ENCODE results near the gene PTPRC.

PTPRC gene

DNA sequence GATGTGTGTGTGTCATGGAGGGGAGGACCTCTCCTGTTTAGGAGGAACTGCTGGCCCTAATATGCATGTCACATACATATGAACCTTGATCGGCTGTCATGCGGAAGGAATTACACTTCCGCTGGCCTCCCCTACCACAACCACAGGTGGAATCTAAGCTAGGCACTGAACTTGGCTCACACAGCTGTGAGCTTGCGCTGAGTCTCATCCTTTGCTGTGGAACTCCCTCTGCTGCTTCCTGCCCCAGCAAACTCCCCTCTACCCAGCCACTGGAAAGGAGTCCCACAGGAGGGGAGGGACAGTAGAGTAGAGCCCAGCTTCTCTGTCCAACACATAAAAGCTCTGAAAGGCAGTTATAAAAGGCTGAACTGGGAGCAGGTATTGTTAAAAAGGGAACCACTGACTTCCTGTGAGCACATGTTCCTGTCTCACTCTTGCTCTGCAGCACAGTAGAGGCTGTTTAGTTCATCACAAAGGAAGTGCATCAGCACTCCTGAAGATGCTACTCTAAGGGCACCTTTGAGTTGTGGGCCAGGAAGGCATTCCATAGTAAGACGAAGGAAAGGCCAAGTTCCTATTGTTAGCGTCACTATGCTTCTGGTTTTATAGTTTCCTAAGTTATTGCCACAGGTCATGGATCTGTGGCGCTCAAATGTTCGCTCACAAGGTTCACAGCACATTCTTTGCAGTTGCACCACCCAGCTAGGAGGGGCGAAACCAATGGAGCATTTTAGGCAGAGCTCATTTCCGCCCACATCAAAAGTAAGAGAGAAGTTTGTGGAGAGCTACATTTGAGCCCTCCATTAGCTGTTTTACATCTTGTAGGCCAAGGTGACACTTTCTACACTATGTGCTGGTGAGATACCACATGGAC lies 17.7 kb upstream of the PTPRC start:
- no peak for DNase-seq

DNA sequence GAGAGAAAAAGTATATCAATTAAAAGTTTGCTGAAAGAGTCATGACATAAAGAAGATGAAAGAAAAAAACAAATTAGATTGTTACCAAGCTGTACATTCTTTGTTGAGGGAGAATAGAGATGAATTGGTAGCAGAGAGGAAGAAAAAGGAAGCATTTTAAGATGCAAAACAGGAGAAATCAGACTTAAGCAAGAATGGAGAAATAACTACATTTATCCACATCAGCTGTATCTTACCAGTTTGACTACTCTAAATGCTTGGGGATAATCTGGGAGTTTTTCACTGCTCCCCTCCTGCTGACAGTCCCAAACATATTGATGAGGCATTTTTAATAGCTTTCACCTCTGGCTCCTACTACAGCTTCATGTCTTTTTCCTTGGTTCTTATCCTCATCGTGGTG lies 16.8 kb upstream of the PTPRC start:
- no peak for DNase-seq

DNA sequence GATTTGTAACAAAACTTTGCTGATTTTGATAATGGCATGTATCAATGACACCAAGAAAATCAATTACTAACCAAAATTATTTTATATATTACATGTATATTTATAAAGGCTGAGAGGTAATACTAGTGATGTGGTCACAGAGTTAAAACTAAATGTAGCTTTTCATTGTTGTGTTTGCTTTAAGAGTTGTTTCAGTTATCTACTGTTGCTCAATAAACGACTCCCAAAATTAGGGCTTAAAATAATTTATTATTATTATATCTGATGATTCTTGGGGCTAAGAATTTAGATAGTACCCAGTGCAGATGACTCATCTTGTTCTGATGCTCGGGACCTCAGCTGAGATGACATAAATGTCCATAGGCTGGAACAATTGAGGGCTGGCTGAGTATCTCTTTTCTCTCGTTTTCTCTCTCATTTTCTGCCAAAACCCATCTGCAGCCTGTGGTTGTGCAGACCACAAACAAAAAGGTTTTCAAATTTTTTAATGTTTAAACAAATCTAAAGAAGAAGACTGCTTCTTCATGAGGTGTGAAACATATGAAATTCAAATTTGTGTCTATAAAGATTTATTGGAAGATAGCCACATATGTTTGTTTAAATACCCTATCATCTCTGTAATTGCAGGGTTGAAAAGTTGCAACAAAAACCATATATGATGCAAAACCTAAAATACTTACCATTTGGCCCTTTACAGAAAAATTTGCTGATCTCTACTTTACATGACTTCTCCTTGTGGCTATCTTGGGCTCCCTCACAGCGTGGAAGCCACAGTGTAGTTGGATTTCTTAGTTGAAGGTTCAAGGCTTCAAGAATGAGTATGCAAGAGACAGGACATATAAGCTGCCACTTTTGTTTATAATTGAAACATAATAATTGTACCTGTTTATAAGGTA lies 14.8 kb upstream of the PTPRC start:
- no peak for DNase-seq

DNA sequence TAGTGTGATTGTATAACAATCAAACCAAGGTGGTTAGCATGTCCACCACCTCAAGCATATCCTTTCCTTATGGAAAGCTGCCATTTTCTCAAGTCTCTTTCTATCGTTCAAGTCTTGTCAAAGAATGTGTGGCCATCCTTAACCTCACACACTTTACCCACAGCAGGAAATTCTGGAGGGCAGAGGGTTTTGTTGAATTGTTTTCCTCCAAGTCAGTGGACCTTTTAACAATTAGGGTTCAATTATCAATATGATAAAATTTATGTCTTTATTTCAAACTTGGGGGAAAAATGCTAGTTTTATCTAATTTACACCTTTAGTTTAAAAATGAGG lies 14.2 kb upstream of the PTPRC start:
- no peak for DNase-seq

DNA sequence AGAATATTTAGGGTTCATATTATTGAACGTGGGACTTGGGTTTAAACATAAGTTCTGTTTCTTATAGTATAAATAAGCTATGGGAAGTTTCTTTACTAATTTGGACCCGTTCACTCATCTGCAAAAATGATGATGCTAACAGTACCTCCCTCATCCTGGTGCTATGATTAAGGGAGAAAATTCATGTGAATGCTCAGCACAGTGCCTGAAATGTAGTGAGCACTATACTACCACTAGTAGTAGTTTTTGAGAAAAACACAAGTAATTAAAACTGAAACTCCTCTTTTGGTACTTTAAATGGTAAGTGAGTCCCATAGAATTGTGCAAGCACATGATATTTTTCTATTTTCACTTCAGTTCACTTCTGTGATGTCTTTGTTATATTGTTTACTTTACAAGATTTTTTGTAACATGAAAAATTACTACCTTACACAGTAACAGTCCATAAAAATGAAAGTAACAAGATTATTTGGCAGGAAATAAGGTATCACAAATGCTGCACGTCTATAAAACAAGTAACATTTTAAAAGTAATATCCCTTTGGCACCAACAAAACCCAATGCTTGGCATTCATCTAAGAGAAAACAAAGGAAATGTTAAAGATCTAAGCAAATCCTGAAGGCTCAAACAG lies 11.3 kb upstream of the PTPRC start:
- DNase-seq = no peak

DNA sequence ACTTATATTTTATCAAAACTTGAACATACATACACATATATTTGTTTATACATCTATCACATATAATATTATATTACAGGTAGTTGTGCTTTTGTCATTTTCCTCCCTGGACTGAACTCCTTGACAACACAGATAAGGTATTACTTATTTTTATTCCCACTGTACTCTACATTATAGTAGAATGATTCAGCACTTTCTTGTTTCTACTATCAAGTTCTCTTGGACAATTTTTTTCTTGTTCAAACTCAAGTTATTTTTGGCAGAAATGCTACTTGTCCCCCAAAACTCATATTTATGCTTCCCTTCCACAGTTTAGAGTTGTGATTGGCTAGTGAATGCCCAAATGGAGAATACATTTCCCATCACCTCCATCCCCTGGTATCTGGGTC lies 10.8 kb upstream of the PTPRC start:
- no peak for DNase-seq

DNA sequence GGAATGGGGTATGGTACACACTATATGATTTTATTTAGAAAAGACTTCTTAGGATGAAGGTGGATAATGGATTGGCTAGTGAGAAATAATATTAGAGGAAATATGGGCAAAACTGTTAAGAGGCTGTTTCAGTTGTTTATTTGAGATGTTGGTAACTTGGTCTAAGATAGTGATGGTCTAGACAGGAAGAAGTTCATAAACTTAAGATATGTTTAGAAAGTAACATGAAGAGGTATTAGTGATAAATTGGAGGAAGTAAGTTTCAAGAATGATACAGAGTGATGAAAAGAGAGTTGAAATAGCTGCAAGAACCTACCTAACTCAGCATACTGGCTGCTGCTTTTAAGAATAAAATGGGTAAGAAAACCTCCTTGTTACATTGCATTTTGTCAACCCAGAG lies 9.2 kb upstream of the PTPRC start:
- no peak for DNase-seq

DNA sequence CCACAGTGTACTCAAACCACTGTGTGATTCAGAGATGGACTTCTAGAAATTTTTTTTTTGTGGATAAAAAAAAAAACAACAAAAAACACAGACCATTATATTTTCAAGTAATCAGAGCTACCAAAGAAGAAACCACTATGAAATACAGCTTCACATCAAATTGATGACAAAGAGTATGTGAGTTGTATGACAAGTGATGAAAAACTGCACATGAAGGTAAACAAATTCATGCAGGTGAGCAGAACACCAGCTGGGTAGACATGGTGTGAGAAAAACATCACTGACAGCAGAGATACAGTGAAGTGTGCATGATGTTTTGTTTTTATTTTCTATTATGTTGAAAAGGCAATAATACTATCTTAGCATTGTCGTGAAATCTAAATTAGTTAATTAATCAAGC lies 8.0 kb upstream of the PTPRC start:
- no peak for DNase-seq

DNA sequence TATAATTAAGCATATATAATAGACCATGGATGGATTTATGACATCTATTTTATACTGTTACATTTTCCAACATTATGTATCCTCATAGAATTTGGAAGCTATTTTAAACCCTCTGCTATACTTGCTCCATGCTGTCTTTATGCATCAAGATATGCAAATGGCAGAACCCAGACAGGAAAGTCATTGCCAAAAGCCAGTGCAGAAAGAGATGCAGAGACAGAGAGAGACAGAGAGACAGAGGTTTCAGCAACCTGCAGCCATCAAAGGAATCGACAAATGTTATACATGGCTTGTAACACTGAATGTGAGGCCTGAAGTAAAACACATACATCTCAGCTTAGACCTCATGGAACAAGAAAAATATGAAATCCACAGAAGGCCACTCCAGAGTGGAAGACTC lies 7.5 kb upstream of the PTPRC start:
- no peak for DNase-seq

DNA sequence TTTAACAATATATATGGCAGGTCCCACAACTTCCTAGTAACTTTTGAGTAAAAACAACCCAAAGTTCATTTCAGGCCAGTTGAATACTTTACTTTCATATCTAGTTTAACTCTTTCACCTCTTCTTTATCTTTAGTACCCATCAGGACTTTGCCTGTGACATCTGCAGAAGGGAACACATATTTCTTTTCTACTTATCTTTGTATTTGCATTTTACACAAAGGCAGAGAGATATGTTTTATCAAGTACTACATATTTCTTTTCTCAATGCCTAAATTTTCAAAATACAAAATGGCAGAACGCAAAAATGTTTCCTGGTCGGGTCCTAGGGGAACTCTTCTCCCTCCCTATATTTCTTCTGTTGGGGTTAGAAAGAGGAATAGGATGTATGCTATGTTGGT lies 6.8 kb upstream of the PTPRC start:
- no peak for DNase-seq

DNA sequence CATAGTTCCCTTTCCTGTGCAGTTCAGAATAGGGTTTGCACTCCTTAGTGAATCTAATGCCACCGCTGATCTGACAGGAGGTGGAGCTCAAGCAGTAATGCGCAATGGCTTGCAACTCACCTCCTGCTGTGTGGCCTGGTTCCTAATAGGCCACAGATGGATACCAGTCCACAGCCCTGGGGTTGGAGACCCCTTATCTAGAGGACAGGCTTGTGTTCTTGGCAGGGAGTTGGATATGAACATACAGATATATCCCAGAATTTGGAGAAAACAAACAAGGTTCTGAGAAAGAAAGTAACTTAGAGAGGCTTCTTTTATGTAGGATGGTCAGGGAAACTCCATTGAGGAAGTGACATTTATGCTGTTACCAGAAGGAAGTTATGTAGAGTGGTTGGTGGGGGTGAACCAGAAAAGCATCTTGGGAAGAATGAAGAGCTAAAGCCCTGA lies 5.1 kb upstream of the PTPRC start:
- peak in 2 of 56 donors; percentile 1 to 2 for DNase-seq

DNA sequence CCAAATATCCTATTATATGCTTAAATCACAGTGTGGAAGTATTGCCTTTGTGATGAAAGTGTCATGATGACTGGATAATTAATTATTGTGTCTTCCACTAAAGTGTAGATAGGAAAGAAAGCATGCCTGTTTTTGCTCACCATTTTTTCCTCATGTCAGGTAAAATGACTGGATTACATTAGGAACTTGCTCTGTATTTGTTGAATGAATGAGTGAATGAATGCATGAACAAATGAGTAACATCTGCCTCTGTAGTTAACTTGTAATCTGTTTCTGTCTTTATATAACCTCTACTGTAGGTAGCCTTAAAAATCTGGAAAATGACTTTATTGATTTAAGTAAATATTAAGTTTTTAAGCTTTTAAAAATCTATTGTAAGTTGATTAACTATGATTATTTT lies 2.9 kb upstream of the PTPRC start:
- DNase-seq = no peak

DNA sequence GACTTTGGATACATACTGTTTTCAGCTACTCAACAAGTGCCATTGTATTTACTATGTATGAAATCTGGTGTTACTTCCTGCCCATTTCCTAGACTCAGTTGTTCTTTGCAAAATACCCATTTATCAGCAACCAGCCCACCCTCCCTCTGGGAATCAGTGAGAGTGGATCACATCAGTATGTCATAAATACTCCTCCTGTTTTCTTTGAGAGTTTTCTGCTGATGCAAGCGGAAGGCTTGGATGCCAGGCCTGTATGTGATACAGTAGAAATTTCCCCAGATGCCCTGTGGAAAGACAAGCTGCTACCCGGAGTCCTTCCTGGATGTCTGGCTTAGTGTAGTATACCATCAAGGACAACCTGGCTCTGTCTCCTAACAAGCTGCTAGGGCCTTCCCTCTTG lies 2.4 kb upstream of the PTPRC start:
- DNase-seq = no peak

DNA sequence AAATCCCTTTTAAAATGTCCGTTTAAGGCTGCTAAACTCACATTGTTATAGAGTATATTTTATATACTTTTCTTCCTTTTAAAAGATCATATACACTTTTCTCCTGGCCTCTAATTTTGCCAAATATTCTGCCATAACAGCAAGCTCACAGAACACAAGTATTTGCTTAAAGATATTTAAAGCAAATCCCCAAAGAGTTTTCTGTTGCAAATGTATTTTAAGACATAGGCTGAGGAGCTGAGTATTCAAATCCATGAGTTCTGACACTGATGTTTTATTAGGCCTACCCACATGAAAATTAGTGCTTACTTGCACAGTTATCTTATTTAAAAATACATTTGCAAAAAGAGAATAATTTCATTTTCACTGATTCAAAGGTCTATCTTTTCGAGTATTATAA lies 1.7 kb upstream of the PTPRC start:
- no peak for DNase-seq

DNA sequence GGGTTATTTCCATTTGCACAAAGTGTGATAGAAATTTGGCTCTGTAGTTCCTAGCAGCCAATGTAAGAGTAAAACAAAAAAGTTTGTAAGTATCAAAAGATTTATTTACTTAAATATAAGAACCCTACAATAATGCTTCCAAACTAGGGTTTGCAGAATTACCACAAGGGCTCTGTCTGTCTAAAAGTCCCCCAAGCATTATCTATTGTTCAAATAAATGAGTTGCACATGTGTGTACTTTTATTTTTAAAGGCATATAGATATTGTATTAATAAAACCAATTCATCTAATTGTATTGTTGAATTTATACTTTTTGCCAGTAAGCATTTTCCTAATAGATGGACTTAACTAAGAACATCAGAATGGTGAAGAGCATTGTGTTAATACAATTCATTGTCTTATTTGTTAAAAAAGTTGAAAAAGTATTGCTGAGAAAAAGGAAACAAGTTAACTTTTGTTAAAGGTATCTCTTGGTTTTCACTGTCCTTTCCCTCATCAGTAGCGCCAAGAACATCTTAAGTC lies 863 bp upstream of the PTPRC start:
- DNase-seq = no peak

DNA sequence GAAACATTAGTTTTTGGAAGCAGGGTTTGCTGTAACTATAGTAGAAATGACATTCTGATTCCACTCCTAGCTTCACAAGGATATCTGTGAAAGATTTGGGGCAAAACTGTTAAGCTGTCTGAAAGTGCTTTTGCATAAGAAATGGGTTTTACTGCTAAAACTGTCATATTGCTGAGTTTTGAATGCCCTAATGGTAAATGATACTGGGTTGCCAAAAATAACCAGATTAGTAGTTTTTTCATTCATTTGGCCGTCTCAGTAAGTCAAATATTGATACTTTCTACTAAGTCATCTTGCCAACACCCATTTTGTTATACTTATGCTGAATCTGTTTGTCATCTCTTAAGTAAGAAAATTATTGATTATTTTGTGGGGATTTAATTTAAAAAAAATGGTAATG lies 399 bp upstream of the PTPRC start:
- DNase-seq = no peak

DNA sequence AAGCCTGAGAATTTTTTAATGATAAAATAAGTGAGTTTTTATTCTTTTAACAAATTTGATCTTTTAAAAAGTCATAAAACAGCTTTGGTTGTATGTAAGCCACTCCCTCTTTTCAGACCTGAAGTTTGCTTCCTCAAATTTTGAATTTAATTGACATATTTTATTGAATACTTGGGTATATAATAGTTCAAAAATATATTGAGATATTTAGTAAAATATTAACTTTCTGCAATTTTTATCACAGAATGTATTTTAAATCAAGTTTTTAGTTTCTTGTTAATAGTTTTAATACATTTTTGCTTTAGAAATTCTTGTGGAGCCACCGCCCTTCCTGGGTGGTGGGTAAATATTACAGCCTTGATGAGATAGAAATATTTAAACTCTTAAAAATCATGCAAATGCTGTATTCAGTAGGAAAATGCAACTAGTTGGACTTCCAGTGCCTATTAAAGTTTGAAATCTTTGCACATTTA lies 867 bp downstream of the PTPRC start:
- DNase-seq = no peak

DNA sequence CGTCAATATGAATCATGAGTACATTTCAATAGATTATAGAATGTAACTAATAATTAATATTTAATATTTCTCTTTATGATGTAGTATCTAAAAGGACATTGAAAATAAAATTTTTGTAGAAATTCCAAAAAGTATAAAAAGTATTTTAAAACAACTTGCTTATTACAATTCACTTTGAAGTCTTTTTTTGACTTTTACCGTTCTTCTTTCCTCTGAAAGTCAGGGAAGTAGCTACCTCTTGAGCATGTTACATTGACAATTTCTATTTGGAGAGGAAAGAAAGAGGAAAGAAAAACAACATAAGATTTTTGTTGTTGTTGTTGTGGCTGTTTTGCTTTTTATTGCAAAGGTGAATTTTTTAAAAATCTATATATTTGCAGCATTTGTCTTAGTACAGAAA lies 1.3 kb downstream of the PTPRC start:
- DNase-seq = no peak

DNA sequence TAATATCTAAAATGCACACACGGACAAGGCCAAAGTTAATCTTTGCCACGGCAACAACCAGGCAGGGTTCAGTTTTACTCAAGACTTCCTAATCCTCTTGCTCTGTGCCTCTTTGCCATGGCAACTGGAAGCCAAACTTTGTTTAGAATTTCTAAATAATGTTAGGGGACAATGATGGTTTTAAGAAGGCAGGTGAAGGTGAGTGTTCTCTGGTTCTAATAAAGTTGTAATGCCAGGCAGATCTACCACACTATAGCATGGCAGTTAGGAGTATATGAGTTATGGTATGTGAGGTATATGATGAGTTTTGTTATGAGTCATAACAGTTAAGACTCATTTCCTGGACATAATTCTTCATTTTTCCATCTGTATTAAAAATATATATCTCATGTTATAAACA lies 2.7 kb downstream of the PTPRC start:
- no peak for DNase-seq

DNA sequence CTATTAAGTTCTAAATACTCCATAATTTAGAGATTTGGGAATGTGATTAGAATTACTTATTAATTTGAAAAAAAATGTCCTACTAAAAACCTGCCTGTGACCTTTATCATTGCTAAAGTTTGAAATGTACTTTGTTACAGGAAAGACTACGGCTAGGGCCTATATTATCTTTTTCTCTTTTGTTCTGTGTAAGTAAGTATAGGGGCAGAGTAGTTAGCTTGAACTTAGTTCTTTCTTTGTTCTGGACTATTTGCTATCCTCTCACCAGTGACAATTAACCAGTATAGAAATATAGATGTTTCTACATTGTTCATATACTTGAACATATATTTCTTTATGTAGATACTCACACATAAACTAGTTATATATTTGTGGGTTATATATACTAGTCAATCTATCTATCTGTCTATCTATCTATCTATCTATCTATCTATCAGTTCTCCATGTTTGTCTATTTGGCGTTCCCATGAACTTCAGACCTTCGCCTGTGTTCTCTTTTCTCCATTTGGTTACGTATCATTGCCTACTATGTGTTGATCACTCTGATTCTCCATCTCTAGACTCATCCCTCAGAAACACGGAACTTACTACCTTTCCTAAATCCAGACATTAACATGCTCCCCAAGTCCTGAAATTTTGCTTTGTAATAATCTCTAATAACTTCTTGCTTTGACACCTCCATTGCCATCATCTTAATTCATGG lies 3.3 kb downstream of the PTPRC start:
- no peak for DNase-seq

DNA sequence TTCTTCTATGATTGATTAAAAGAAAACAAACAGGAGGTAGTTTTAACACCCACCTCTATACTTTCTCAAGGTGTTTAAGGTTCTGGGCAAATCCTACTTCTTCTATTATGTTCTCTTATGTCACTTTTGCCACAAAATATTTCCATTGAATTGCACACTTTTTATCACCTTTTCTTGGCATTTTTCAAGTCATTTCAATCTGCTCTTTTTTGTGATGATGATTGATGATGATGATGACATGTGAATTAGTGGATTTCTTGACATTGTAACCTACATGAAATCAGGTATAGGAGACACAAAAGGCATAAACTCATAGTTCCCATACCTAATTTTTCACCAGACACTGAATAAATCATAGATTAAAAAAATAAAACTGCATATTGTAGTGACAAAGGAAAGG lies 4.1 kb downstream of the PTPRC start:
- no peak for DNase-seq

Data from nucleus accumbens (tissue), 56 donors.